H1 (cell line): ENCODE data around the gene OCSTAMP. TPM values are rescaled to one million over a fixed set of nuclear protein-coding genes. Genes with fewer than 3 reads are reported as not detected.

Experiments
- CTCF ChIA-PET: fragments of 300-600 bp; sonication (Branson Sonifier 250); formaldehyde crosslinking; loops from one replicate; lab custom pipeline; 2021; ENCODE audit not compliant: partially characterized antibody; lab: Charles Lee
- POLR2A ChIA-PET: fragments of 300-600 bp; sonication (Branson Sonifier 250); formaldehyde crosslinking; loops from one replicate; lab custom pipeline; 2021; ENCODE audit warnings: inconsistent platforms; ENCODE audit not compliant: partially characterized antibody; lab: Charles Lee
- DNase-seq, 2 experiments: peaks; one replicate each; pipeline versions ENCODE4 v3.0.0 to v3.0.0-alpha.2; 2010 to 2022; ENCODE audit warnings: low spot score in 2 of 2, low read depth in 1 of 2, mixed read lengths in 1 of 2
- FAIRE-seq: peaks from 2 replicates; lab custom pipeline; 2011; peaks lifted over from hg19 to GRCh38; lab: Jason Lieb, UNC
- H2AFZ ChIP-seq: 2 replicates; pipeline ENCODE4 v1.8.1; 2012; ENCODE audit warnings: low read length, inconsistent platforms
- H2AK5ac ChIP-seq: 2 replicates; pipeline ENCODE4 v1.6.1; 2013; ENCODE audit warnings: low read depth, low read length
- H2BK120ac ChIP-seq: replicated peaks from 2 replicates; pipeline ENCODE3; 2013; ENCODE audit warnings: low read depth, low read length, inconsistent platforms
- H2BK12ac ChIP-seq: 2 replicates; pipeline ENCODE4 v1.6.1; 2013; ENCODE audit warnings: low read depth, low read length
- H2BK15ac ChIP-seq: 2 replicates; pipeline ENCODE4 v1.6.1; 2013; ENCODE audit warnings: low read length
- H2BK20ac ChIP-seq: 2 replicates; pipeline ENCODE4 v1.6.1; 2013; ENCODE audit warnings: low read length
- H2BK5ac ChIP-seq: 2 replicates; pipeline ENCODE4 v1.6.1; 2013; ENCODE audit warnings: low read depth, low read length
- H3K14ac ChIP-seq: 2 replicates; pipeline ENCODE4 v1.6.1; 2013; ENCODE audit warnings: inconsistent platforms; ENCODE audit not compliant: insufficient read length
- H3K18ac ChIP-seq: 2 replicates; pipeline ENCODE4 v1.6.1; 2013; ENCODE audit warnings: low read length; ENCODE audit errors: extremely low read depth
- H3K23ac ChIP-seq: 2 replicates; pipeline ENCODE4 v1.6.1; 2013; ENCODE audit warnings: inconsistent platforms; ENCODE audit not compliant: insufficient read length
- H3K23me2 ChIP-seq: 2 replicates; pipeline ENCODE4 v1.6.1; 2013; ENCODE audit warnings: low read depth, low read length
- H3K27ac ChIP-seq: 2 replicates; pipeline ENCODE4 v1.6.1; 2011; ENCODE audit warnings: low read depth, low read length, inconsistent platforms
- H3K27me3 ChIP-seq, 4 experiments: replicated peaks in 1 of 4; 1 replicate in 1 of 4; 2 replicates in 3 of 4; pipeline versions ENCODE4 v1.6.1 to v1.8.1; 2011 to 2013; ENCODE audit warnings: low read length in 3 of 4, mild to moderate bottlenecking in 3 of 4, inconsistent platforms in 2 of 4, mixed read lengths in 2 of 4, moderate library complexity in 1 of 4; ENCODE audit not compliant: control insufficient read depth in 3 of 4, insufficient read depth in 3 of 4; ENCODE audit errors: extremely low read depth in 1 of 4
- H3K36me3 ChIP-seq, 4 experiments: 2 replicates each; pipeline versions ENCODE4 v1.6.1 to v1.8.1; 2011 to 2013; ENCODE audit warnings: mild to moderate bottlenecking in 4 of 4, low read length in 3 of 4, moderate library complexity in 2 of 4, control low read depth in 1 of 4, inconsistent platforms in 1 of 4; ENCODE audit not compliant: insufficient read depth in 4 of 4, control insufficient read depth in 2 of 4
- H3K4ac ChIP-seq: replicated peaks from 2 replicates; pipeline ENCODE3; 2013; ENCODE audit warnings: low read length, low read depth, mixed read lengths, inconsistent platforms; ENCODE audit not compliant: insufficient read length
- H3K4me1 ChIP-seq, 4 experiments: replicated peaks in 1 of 4; 1 replicate in 1 of 4; 2 replicates in 3 of 4; pipeline versions ENCODE4 v1.6.1 to v1.8.1; 2011 to 2013; ENCODE audit warnings: low read length in 3 of 4, inconsistent platforms in 2 of 4, mixed read lengths in 1 of 4; ENCODE audit not compliant: insufficient read depth in 4 of 4, control insufficient read depth in 3 of 4
- H3K4me2 ChIP-seq, 2 experiments: 2 replicates each; pipeline versions ENCODE4 v1.6.1 to v1.8.1; 2011 to 2013; ENCODE audit warnings: low read depth in 2 of 2, low read length in 2 of 2, control low read depth in 1 of 2, inconsistent platforms in 1 of 2, mild to moderate bottlenecking in 1 of 2; ENCODE audit not compliant: insufficient read depth in 1 of 2
- H3K4me3 ChIP-seq, 4 experiments: fragments of 200-600, 300-600 bp in 1 of 4; sonication (generic), shearing (Covaris generic), sonication (Bioruptor Twin) in 1 of 4; 2 replicates each; pipeline versions ENCODE4 v1.5.1 to v1.8.1; 2011 to 2016; ENCODE audit warnings: low read length in 4 of 4, low read depth in 3 of 4, control low read depth in 2 of 4, inconsistent platforms in 2 of 4, mild to moderate bottlenecking in 2 of 4, mixed read lengths in 1 of 4, moderate library complexity in 1 of 4; ENCODE audit not compliant: insufficient read depth in 2 of 4; ENCODE audit errors: extremely low read depth in 1 of 4
- H3K56ac ChIP-seq: replicated peaks from 2 replicates; pipeline ENCODE3; 2013; ENCODE audit warnings: low read depth, mild to moderate bottlenecking, mixed read lengths, low read length, inconsistent platforms; ENCODE audit not compliant: insufficient read length
- H3K79me1 ChIP-seq: 2 replicates; pipeline ENCODE4 v1.6.1; 2013; ENCODE audit warnings: low read depth, low read length, control low read depth
- H3K79me2 ChIP-seq, 2 experiments: 2 replicates each; pipeline versions ENCODE4 v1.6.1 to v1.8.1; 2012 to 2013; ENCODE audit warnings: low read length in 2 of 2, mild to moderate bottlenecking in 2 of 2, inconsistent platforms in 1 of 2; ENCODE audit not compliant: insufficient read depth in 2 of 2, control insufficient read depth in 1 of 2
- H3K9ac ChIP-seq, 4 experiments: replicated peaks in 1 of 4; 1 replicate in 1 of 4; 2 replicates in 3 of 4; pipeline versions ENCODE4 v1.6.1 to v1.8.1; 2011 to 2013; ENCODE audit warnings: low read depth in 3 of 4, low read length in 3 of 4, control low read depth in 2 of 4, mild to moderate bottlenecking in 2 of 4, moderate library complexity in 2 of 4, inconsistent platforms in 1 of 4; ENCODE audit errors: extremely low read depth in 1 of 4
- H3K9me3 ChIP-seq, 2 experiments: 2 replicates each; pipeline versions ENCODE4 v1.6.1 to v1.8.1; 2012 to 2013; ENCODE audit warnings: mild to moderate bottlenecking in 2 of 2, moderate library complexity in 2 of 2, control low read depth in 1 of 2, inconsistent platforms in 1 of 2, low read depth in 1 of 2, low read length in 1 of 2, mixed read lengths in 1 of 2; ENCODE audit not compliant: insufficient read depth in 2 of 2
- H4K20me1 ChIP-seq, 2 experiments: replicated peaks in 1 of 2; 2 replicates each; pipeline versions ENCODE3 to v1.8.1; 2011 to 2013; ENCODE audit warnings: inconsistent platforms in 2 of 2, low read length in 2 of 2, mild to moderate bottlenecking in 1 of 2; ENCODE audit not compliant: insufficient read depth in 2 of 2, control insufficient read depth in 1 of 2
- H4K5ac ChIP-seq: 2 replicates; pipeline ENCODE4 v1.6.1; 2013; ENCODE audit warnings: low read length, low read depth, mixed read lengths, inconsistent platforms; ENCODE audit not compliant: insufficient read length
- H4K8ac ChIP-seq: 2 replicates; pipeline ENCODE4 v1.8.0; 2013; ENCODE audit warnings: mild to moderate bottlenecking, moderate library complexity, low read length, inconsistent platforms; ENCODE audit not compliant: insufficient read depth; ENCODE audit errors: extremely low read depth
- H4K91ac ChIP-seq: replicated peaks from 2 replicates; pipeline ENCODE3; 2013; ENCODE audit warnings: low read length, mixed read lengths, inconsistent platforms; ENCODE audit not compliant: insufficient read length
- ATF2 ChIP-seq: IDR thresholded peaks from 2 replicates; pipeline ENCODE4 v1.6.1; 2012; ENCODE audit warnings: low read length, inconsistent platforms
- E2F6 ChIP-seq: IDR thresholded peaks from 2 replicates; pipeline ENCODE4 v1.6.1; 2012; ENCODE audit warnings: inconsistent platforms
- EP300 ChIP-seq, 2 experiments: IDR thresholded peaks; 1 replicate in 1 of 2; 2 replicates in 1 of 2; pipeline ENCODE4 v1.6.1; 2011 to 2012; ENCODE audit warnings: low read depth in 2 of 2, low read length in 2 of 2, mild to moderate bottlenecking in 2 of 2, borderline replicate concordance in 1 of 2, inconsistent platforms in 1 of 2, moderate library complexity in 1 of 2
- FOSL1 ChIP-seq: IDR thresholded peaks from 2 replicates; pipeline ENCODE4 v1.6.1; 2011; ENCODE audit warnings: mild to moderate bottlenecking, low read depth, low read length, moderate library complexity; ENCODE audit not compliant: insufficient read depth
- GABPA ChIP-seq: IDR thresholded peaks from 2 replicates; pipeline ENCODE4 v1.6.1; 2011; ENCODE audit warnings: mild to moderate bottlenecking, low read length, moderate library complexity, borderline replicate concordance; ENCODE audit not compliant: insufficient read depth
- RBBP5 ChIP-seq: IDR thresholded peaks from 2 replicates; pipeline ENCODE4 v1.7.1; 2012; ENCODE audit warnings: low read depth, mild to moderate bottlenecking, inconsistent platforms, low read length, moderate library complexity, borderline replicate concordance
- SP1 ChIP-seq: IDR thresholded peaks from 2 replicates; pipeline ENCODE4 v1.6.1; 2011; ENCODE audit warnings: low read depth, low read length
- SP4 ChIP-seq: IDR thresholded peaks from 2 replicates; pipeline ENCODE4 v1.6.1; 2012; ENCODE audit warnings: low read length, inconsistent platforms
- SRF ChIP-seq: IDR thresholded peaks from 2 replicates; pipeline ENCODE4 v1.6.1; 2011; ENCODE audit warnings: mild to moderate bottlenecking, low read depth, low read length, moderate library complexity
- WGBS, 2 experiments: shearing (Covaris generic) in 1 of 2; methylation state at CpG; one replicate each; pipeline versions ENCODE4 v1.1.6 to v1.1.7; 2013 to 2015; ENCODE audit warnings: low lambda C conversion rate in 2 of 2, mixed read lengths in 2 of 2, inconsistent platforms in 1 of 2, low coverage in 1 of 2, missing lambda C conversion rate in 1 of 2; ENCODE audit not compliant: insufficient replicate concordance in 2 of 2, insufficient coverage in 1 of 2, insufficient read length in 1 of 2; ENCODE audit errors: extremely low coverage in 1 of 2, missing lambda C conversion rate in 1 of 2; 5-methylcytosine and 5-hydroxymethylcytosine counted together
- polyA plus RNA-seq, 7 experiments: library from polyadenylated mRNA; depleted of rRNA in 3 of 7; stranded (reverse) in 5 of 7; unstranded in 2 of 7; fragments of >200 nt in 5 of 7; fragments of 200-250 nt in 2 of 7; gene quantifications; 1 replicate in 5 of 7; 2 replicates in 1 of 7; 4 replicates in 1 of 7; pipeline versions ENCODE4 v1.2.1 to v1.2.3, GENCODE V29; 2011 to 2013; ENCODE audit warnings: missing spikeins in 2 of 7, mixed read lengths in 2 of 7
- total RNA-seq: library from RNA; stranded (reverse); fragmentation: NEBNext Ultra II Directional; extraction: Animal tissue kit (Norgen Biotek cat#: 25700); gene quantifications from 2 replicates; pipeline ENCODE4 v1.2.1, GENCODE V29; 2021

The OCSTAMP gene
- total and polyA plus RNA-seq, 2 of the 8 experiments (the other 6 are each of a cell fraction or from before 2014, with no cell fraction given), result 0.09 to 0.13 TPM

- H2BK20ac ChIP-seq, result no peak overlapping the region
- no peak overlapping the region for H4K91ac ChIP-seq
- no peak overlapping the region; the same call in 1 of the 2 replicates for H4K8ac ChIP-seq
- H2BK15ac ChIP-seq, result no peak overlapping the region
- POLR2A ChIA-PET, result interaction anchor here (0.6 kb wide), 1 partner anchor 1026 kb away, joined by 3 read pairs; no protein-coding TSS in a partner anchor
- H2BK5ac ChIP-seq, result no peak overlapping the region
- H2BK12ac ChIP-seq, result no peak overlapping the region
- H3K23ac ChIP-seq, result no peak overlapping the region
- FAIRE-seq, result no peak
- no peaks in the 10 kb centered on the region; a peak in 1 of 4 replicates for H3K9me3 ChIP-seq
- no peaks in the 10 kb centered on the region for H3K23me2 ChIP-seq
- CTCF ChIA-PET, result interaction anchor here (1.2 to 2.4 kb wide), 3 partner anchors 21 to 150 kb away, joined by 4 to 7 read pairs (median 7); no protein-coding TSS in a partner anchor
- H3K56ac ChIP-seq, result no peak overlapping the region
- H4K5ac ChIP-seq, result no peak overlapping the region
- H3K79me1 ChIP-seq, result no peaks in the 10 kb centered on the region
- H3K4me3 ChIP-seq, result no peak overlapping the region
- H2AK5ac ChIP-seq, result no peak overlapping the region
- DNase-seq, result no peak
- no peaks in the 10 kb centered on the region for H4K20me1 ChIP-seq
- H3K4me2 ChIP-seq, result no peak overlapping the region
- 0 out of 2 replicates have a peak overlapping the region, but pooled peaks have one; percentile 18 for H2AFZ ChIP-seq
- H3K27me3 ChIP-seq, result no peaks in the 10 kb centered on the region
- 86% methylated on average over 4 of the region's 4 CpGs; no CpG with 5 or more reads in 1 of the 2 experiments for WGBS, 2 experiments
- no peaks in the 10 kb centered on the region for H3K4me1 ChIP-seq
- no peaks in the 10 kb centered on the region for H3K79me2 ChIP-seq
- H3K9ac ChIP-seq, result no peak overlapping the region
- H3K4ac ChIP-seq, result no peak overlapping the region
- no peak for TF ChIP-seq E2F6
- no peak for TF ChIP-seq ATF2
- TF ChIP-seq GABPA, result no peak
- no peak for TF ChIP-seq SP1
- TF ChIP-seq SP4, result no peak
- no peak for TF ChIP-seq RBBP5
- TF ChIP-seq SRF, result no peak
- no peak for TF ChIP-seq FOSL1
- TF ChIP-seq EP300 (IDR thresholded peaks at IDR 0.05; ENCODE audit: borderline replicate concordance in 1 of 2, low read depth in 2 of 2, low read length in 2 of 2), result no peak
- H3K18ac ChIP-seq, result no peak overlapping the region
- H3K36me3 ChIP-seq, result no peaks in the 10 kb centered on the region; a peak in 1 of 8 replicates
- H3K27ac ChIP-seq, result no peak overlapping the region
- H2BK120ac ChIP-seq, result no peak overlapping the region
- H3K14ac ChIP-seq, result no peak overlapping the region
Measured at GRCh38 chr20:46530640-46531039, 19.8 kb downstream of the OCSTAMP start.
